RWPE2 (cell line): ENCODE results near the gene CCDC187.

Source experiments
- ATAC-seq: fragments of 200-7000 bp; cut with Tn5 transposase; 3 replicates; pipeline ENCODE4 v1.9.1; 2021; ENCODE audit warnings: low read depth
- DNase-seq: peaks from one replicate; pipeline ENCODE4 v3.0.0-alpha.2; 2020; ENCODE audit warnings: low spot score
- H3K27ac ChIP-seq: fragments of 450-650 bp; 2 replicates; pipeline ENCODE4 v1.5.1; 2017; ENCODE audit warnings: mild to moderate bottlenecking; ENCODE audit not compliant: poor library complexity, severe bottlenecking
- H3K27me3 ChIP-seq: fragments of 250-450 bp; sonication (Bioruptor Pico); 2 replicates; pipeline ENCODE4 v1.5.1; 2021; ENCODE audit warnings: mild to moderate bottlenecking, moderate library complexity; ENCODE audit not compliant: insufficient read depth, poor library complexity, severe bottlenecking
- H3K36me3 ChIP-seq: fragments of 250-450 bp; sonication (Bioruptor Pico); 2 replicates; pipeline ENCODE4 v1.5.1; 2020; ENCODE audit warnings: low read depth, mild to moderate bottlenecking, moderate library complexity
- H3K4me1 ChIP-seq: fragments of 250-450 bp; sonication (Bioruptor Pico); 2 replicates; pipeline ENCODE4 v1.5.1; 2021; ENCODE audit warnings: mild to moderate bottlenecking, moderate library complexity; ENCODE audit not compliant: insufficient read depth, poor library complexity, severe bottlenecking
- H3K4me3 ChIP-seq: fragments of 250-450 bp; sonication (Bioruptor Pico); 2 replicates; pipeline ENCODE4 v1.5.1; 2021; ENCODE audit warnings: mild to moderate bottlenecking, moderate library complexity; ENCODE audit not compliant: severe bottlenecking
- H3K9me3 ChIP-seq: fragments of 250-450 bp; sonication (Bioruptor Pico); 2 replicates; pipeline ENCODE4 v1.5.1; 2021; ENCODE audit warnings: mild to moderate bottlenecking, moderate library complexity; ENCODE audit not compliant: severe bottlenecking
- CTCF ChIP-seq: fragments of 450-650 bp; IDR thresholded peaks from one replicate; pipeline ENCODE4 v1.5.1; 2017; ENCODE audit warnings: mild to moderate bottlenecking, moderate library complexity; ENCODE audit not compliant: poor library complexity, severe bottlenecking

Gene CCDC187

GRCh38 chr9:136278894-136279293 is 25.0 kb downstream of the CCDC187 start:
- peaks cover 12% of the 10 kb centered on the region for H3K27me3 ChIP-seq
- no peak overlapping the region for H3K27ac ChIP-seq
- no peaks in the 10 kb centered on the region for H3K4me1 ChIP-seq
- H3K9me3 ChIP-seq = no peaks in the 10 kb centered on the region
- no peak overlapping the region for H3K4me3 ChIP-seq
- no peak for TF ChIP-seq CTCF
- DNase-seq = no peak
- no peaks in the 10 kb centered on the region for H3K36me3 ChIP-seq
- ATAC-seq = no peak

- Histone ChIP-seq H3K27me3 (peaks cover 12% of the 10 kb centered on the region), H3K27ac (no peak overlapping the region), H3K9me3 (no peaks in the 10 kb centered on the region), H3K36me3 (no peaks in the 10 kb centered on the region), H3K4me1 (no peaks in the 10 kb centered on the region), H3K4me3 (no peak overlapping the region)
- no peak for TF ChIP-seq CTCF
- ATAC-seq = no peak
- DNase-seq = no peak
These were observed 25.7 kb downstream of the CCDC187 start for GRCh38 chr9:136278221-136278620.

- no peaks in the 10 kb centered on the region for H3K4me1 ChIP-seq
- ATAC-seq (no peak), DNase-seq (no peak)
- TF ChIP-seq CTCF = no peak
- peaks cover 12% of the 10 kb centered on the region for H3K27me3 ChIP-seq
- H3K4me3 ChIP-seq = no peak overlapping the region
- no peak overlapping the region for H3K27ac ChIP-seq
- H3K9me3 ChIP-seq = no peaks in the 10 kb centered on the region
- H3K36me3 ChIP-seq = no peaks in the 10 kb centered on the region
These were observed 26.1 kb downstream of the CCDC187 start for GRCh38 chr9:136277746-136278145.

- Histone ChIP-seq H3K27ac (no peak overlapping the region), H3K4me3 (no peak overlapping the region), H3K36me3 (no peaks in the 10 kb centered on the region), H3K4me1 (no peaks in the 10 kb centered on the region), H3K27me3 (peaks cover 12% of the 10 kb centered on the region), H3K9me3 (no peaks in the 10 kb centered on the region)
- DNase-seq (no peak), ATAC-seq (no peak)
- no peak for TF ChIP-seq CTCF
These were observed 27.2 kb downstream of the CCDC187 start for GRCh38 chr9:136276716-136277115.

- Histone ChIP-seq H3K27me3 (peaks cover 12% of the 10 kb centered on the region), H3K4me3 (no peak overlapping the region), H3K9me3 (no peaks in the 10 kb centered on the region), H3K4me1 (no peaks in the 10 kb centered on the region), H3K36me3 (no peaks in the 10 kb centered on the region), H3K27ac (no peak overlapping the region)
- DNase-seq = no peak
- no peak for TF ChIP-seq CTCF
- ATAC-seq = no peak
These were observed 28.1 kb downstream of the CCDC187 start for GRCh38 chr9:136275655-136276429.
